Thyroid gland (tissue), 4 donors: ENCODE results near the gene ITGBL1. TPM values are rescaled to one million over a fixed set of nuclear protein-coding genes. Genes with fewer than 3 reads are reported as not detected.

Experiments used
- DNase-seq, 2 donors: peaks; one replicate each; pipeline ENCODE4 v3.0.0-alpha.2; 2019
- H3K27ac ChIP-seq, 3 donors: fragments of 200-600 bp; sonication (generic); 1 replicate in 2 of 3; 2 replicates in 1 of 3; pipeline ENCODE4 v1.5.1; 2016 to 2019; ENCODE audit warnings: mild to moderate bottlenecking in 1 of 3, moderate library complexity in 1 of 3
- H3K27me3 ChIP-seq: fragments of 200-600 bp; sonication (generic); one replicate; pipeline ENCODE4 v1.5.1; 2019
- H3K36me3 ChIP-seq, 2 donors: fragments of 200-600 bp; sonication (generic); one replicate each; pipeline ENCODE4 v1.5.1; 2016 to 2019
- H3K4me1 ChIP-seq, 2 donors: fragments of 200-600 bp; sonication (generic); one replicate each; pipeline ENCODE4 v1.5.1; 2017 to 2019
- H3K4me3 ChIP-seq, 3 donors: fragments of 200-600 bp; sonication (generic); replicated peaks in 1 of 3; 1 replicate in 2 of 3; 2 replicates in 1 of 3; pipeline ENCODE4 v1.5.1; 2016; ENCODE audit warnings: mild to moderate bottlenecking in 1 of 3
- H3K9me3 ChIP-seq: fragments of 200-600 bp; sonication (generic); one replicate; pipeline ENCODE4 v1.5.1; 2017
- CTCF ChIP-seq, 6 experiments: fragments of 200-600 bp in 3 of 6; fragments of 450-650 bp in 3 of 6; sonication (generic) in 3 of 6; IDR thresholded peaks; one replicate each; pipeline ENCODE4 v1.5.1; 2016 to 2019; ENCODE audit warnings: antibody characterized with exemption in 6 of 6, mild to moderate bottlenecking in 2 of 6, inconsistent platforms in 1 of 6, moderate library complexity in 1 of 6
- POLR2A ChIP-seq, 2 donors: fragments of 450-650 bp; IDR thresholded peaks; one replicate each; pipeline ENCODE4 v1.6.1; 2017; ENCODE audit warnings: antibody characterized with exemption in 2 of 2, mild to moderate bottlenecking in 2 of 2, moderate library complexity in 1 of 2
- WGBS, 2 donors: methylation state at CpG; one replicate each; pipeline ENCODE4 v1.1.5; 2017; 5-methylcytosine and 5-hydroxymethylcytosine counted together
- intact Hi-C: fragments of 100-400 bp; cut with DNase I; formaldehyde crosslinking; loops from one replicate; pipeline ENCODE4 v1.15.1; 2023
- total RNA-seq, 4 donors: library from RNA; depleted of rRNA; stranded (reverse); fragments of >200 nt; gene quantifications; one replicate each; pipeline ENCODE4 v1.2.3, GENCODE V29; 2016

The ITGBL1 gene
- total RNA-seq, 4 donors from 2014 or later, result 3.4 to 20.6 (median 4.5) TPM

- 84 to 88% methylated on average over 5 of the region's 5 CpGs for WGBS, 2 donors
- no peak overlapping the region for H3K27ac ChIP-seq
Observed at GRCh38 chr13:101522607-101523006, 70.1 kb downstream of the ITGBL1 start.

GRCh38 chr13:101523154-101524131 lies 71.0 kb downstream of the ITGBL1 start:
- no peak overlapping the region for H3K4me3 ChIP-seq
- peaks cover 0 to 4% of the 10 kb centered on the region in 2 donors for H3K4me1 ChIP-seq
- H3K27me3 ChIP-seq, result no peaks in the 10 kb centered on the region
- no peaks in the 10 kb centered on the region for H3K36me3 ChIP-seq
- DNase-seq, result peak; percentile 4 to 29
- 57% methylated on average over 8 of the region's 8 CpGs for WGBS, 2 donors
- TF ChIP-seq CTCF (IDR thresholded peaks at IDR 0.05), result no peak
- no peak for TF ChIP-seq POLR2A (IDR thresholded peaks at IDR 0.05)
- no peaks in the 10 kb centered on the region for H3K9me3 ChIP-seq
- H3K27ac ChIP-seq, result no peak overlapping the region
- intact Hi-C loops, result no loop called here

More at GRCh38 chr13:101522607-101523006, 70.1 kb downstream of the ITGBL1 start:
- H3K4me1 ChIP-seq, result peaks cover 0 to 4% of the 10 kb centered on the region in 2 donors
- DNase-seq, result no peak
- no peaks in the 10 kb centered on the region for H3K27me3 ChIP-seq
- TF ChIP-seq POLR2A (IDR thresholded peaks at IDR 0.05) (no peak), CTCF (IDR thresholded peaks at IDR 0.05) (no peak)
- H3K36me3 ChIP-seq, result no peaks in the 10 kb centered on the region
- H3K9me3 ChIP-seq, result no peaks in the 10 kb centered on the region
- intact Hi-C loops, result no loop called here
- H3K4me3 ChIP-seq, result no peak overlapping the region

GRCh38 chr13:101527130-101527529 lies 74.7 kb downstream of the ITGBL1 start:
- no peak for DNase-seq
- Histone ChIP-seq H3K27ac (no peak overlapping the region), H3K4me3 (no peak overlapping the region), H3K36me3 (no peaks in the 10 kb centered on the region), H3K27me3 (no peaks in the 10 kb centered on the region), H3K9me3 (no peaks in the 10 kb centered on the region), H3K4me1 (peaks cover 0 to 4% of the 10 kb centered on the region in 2 donors)
- intact Hi-C loops, result no loop called here
- TF ChIP-seq CTCF (IDR thresholded peaks at IDR 0.05) (no peak), POLR2A (IDR thresholded peaks at IDR 0.05) (no peak)

GRCh38 chr13:101529422-101529821 lies 76.9 kb downstream of the ITGBL1 start:
- WGBS, 2 donors, result 34 to 39% methylated on average over 4 of the region's 4 CpGs
- Histone ChIP-seq H3K36me3 (no peaks in the 10 kb centered on the region), H3K27ac (no peak overlapping the region), H3K27me3 (no peaks in the 10 kb centered on the region), H3K9me3 (no peaks in the 10 kb centered on the region), H3K4me3 (no peak overlapping the region), H3K4me1 (no peaks in the 10 kb centered on the region)
- intact Hi-C loops, result no loop called here
- no peak for TF ChIP-seq CTCF (IDR thresholded peaks at IDR 0.05)
- no peak for TF ChIP-seq POLR2A (IDR thresholded peaks at IDR 0.05)
- DNase-seq, result no peak

- Histone ChIP-seq H3K36me3 (no peaks in the 10 kb centered on the region), H3K27ac (no peak overlapping the region), H3K4me1 (no peaks in the 10 kb centered on the region), H3K27me3 (no peaks in the 10 kb centered on the region), H3K4me3 (no peak overlapping the region), H3K9me3 (no peaks in the 10 kb centered on the region)
- intact Hi-C loops, result no loop called here
- no peak for TF ChIP-seq POLR2A (IDR thresholded peaks at IDR 0.05)
- no peak for TF ChIP-seq CTCF (IDR thresholded peaks at IDR 0.05)
- no peak for DNase-seq
Observed at GRCh38 chr13:101530293-101530692, 77.8 kb downstream of the ITGBL1 start.
